Endometrial microvascular endothelial cells (primary cell): ENCODE data around the gene TYW1B. TPM values are rescaled to one million over a fixed set of nuclear protein-coding genes. Genes with fewer than 3 reads are reported as not detected.
"Not testable (repeated sequence)": the region's sequence is repeated elsewhere in the genome, so short reads cannot be mapped to it uniquely, and the experiment has no call there.

Source experiments
- in situ Hi-C: cut with HindIII; loops from 2 replicates; pipeline ENCODE4 v1.10.0; 2017; ENCODE audit warnings: low sequenced_read_pairs, low pct_unique_long_range_greater_than_20kb; ENCODE audit errors: inconsistent ontology term
- total RNA-seq: library from RNA; depleted of rRNA; stranded (reverse); fragments of >200 nt; gene quantifications from one replicate; pipeline ENCODE4 v1.2.3, GENCODE V29; 2015; ENCODE audit errors: inconsistent ontology term

Gene TYW1B
- total RNA-seq, 1 donor from 2014 or later: 0.37 TPM

- in situ Hi-C loops: not testable (repeated sequence)
Measured at GRCh38 chr7:72711927-72712326, 116.1 kb downstream of the TYW1B start.

GRCh38 chr7:72710983-72711382 lies 117.0 kb downstream of the TYW1B start:
- in situ Hi-C loops: no loop called here

GRCh38 chr7:72709909-72710308 lies 118.1 kb downstream of the TYW1B start:
- in situ Hi-C loops: no loop called here

GRCh38 chr7:72708371-72709050 lies 119.5 kb downstream of the TYW1B start:
- in situ Hi-C loops: not testable (repeated sequence)

GRCh38 chr7:72706521-72706920 lies 121.5 kb downstream of the TYW1B start:
- in situ Hi-C loops: no loop called here

GRCh38 chr7:72705693-72706092 lies 122.3 kb downstream of the TYW1B start:
- in situ Hi-C loops: not testable (repeated sequence)

- in situ Hi-C loops: no loop called here
Measured at GRCh38 chr7:72704894-72705293, 123.1 kb downstream of the TYW1B start.

- in situ Hi-C loops: not testable (repeated sequence)
Measured at GRCh38 chr7:72700548-72700947, 127.5 kb downstream of the TYW1B start.

- in situ Hi-C loops: not testable (repeated sequence)
Measured at GRCh38 chr7:72697066-72697465, 130.9 kb downstream of the TYW1B start.

- in situ Hi-C loops: not testable (repeated sequence)
Measured at GRCh38 chr7:72696643-72697042, 131.4 kb downstream of the TYW1B start.

- in situ Hi-C loops: not testable (repeated sequence)
Measured at GRCh38 chr7:72695482-72695881, 132.5 kb downstream of the TYW1B start.

- in situ Hi-C loops: not testable (repeated sequence)
Measured at GRCh38 chr7:72691442-72691841, 136.6 kb downstream of the TYW1B start.

GRCh38 chr7:72690177-72690576 lies 137.8 kb downstream of the TYW1B start:
- in situ Hi-C loops: not testable (repeated sequence)

- in situ Hi-C loops: not testable (repeated sequence)
Measured at GRCh38 chr7:72689344-72689743, 138.7 kb downstream of the TYW1B start.

- in situ Hi-C loops: not testable (repeated sequence)
Measured at GRCh38 chr7:72681211-72681610, 146.8 kb downstream of the TYW1B start.

- in situ Hi-C loops: not testable (repeated sequence)
Measured at GRCh38 chr7:72676880-72677279, 151.1 kb downstream of the TYW1B start.

- in situ Hi-C loops: not testable (repeated sequence)
Measured at GRCh38 chr7:72676086-72676690, 151.8 kb downstream of the TYW1B start.

GRCh38 chr7:72675686-72676085 lies 152.3 kb downstream of the TYW1B start:
- in situ Hi-C loops: not testable (repeated sequence)

GRCh38 chr7:72674394-72674793 lies 153.6 kb downstream of the TYW1B start:
- in situ Hi-C loops: no loop called here

GRCh38 chr7:72670850-72671249 lies 157.2 kb downstream of the TYW1B start:
- in situ Hi-C loops: not testable (repeated sequence)

- in situ Hi-C loops: not testable (repeated sequence)
Measured at GRCh38 chr7:72668435-72668834, 159.6 kb downstream of the TYW1B start.
